ENCODE results near the gene TTC24. TPM values are rescaled to one million over a fixed set of nuclear protein-coding genes. Genes with fewer than 3 reads are reported as not detected.

Gene TTC24
- polyA plus RNA-seq, 3 donors = 0.14 to 0.31 TPM; not detected in 1

DNA sequence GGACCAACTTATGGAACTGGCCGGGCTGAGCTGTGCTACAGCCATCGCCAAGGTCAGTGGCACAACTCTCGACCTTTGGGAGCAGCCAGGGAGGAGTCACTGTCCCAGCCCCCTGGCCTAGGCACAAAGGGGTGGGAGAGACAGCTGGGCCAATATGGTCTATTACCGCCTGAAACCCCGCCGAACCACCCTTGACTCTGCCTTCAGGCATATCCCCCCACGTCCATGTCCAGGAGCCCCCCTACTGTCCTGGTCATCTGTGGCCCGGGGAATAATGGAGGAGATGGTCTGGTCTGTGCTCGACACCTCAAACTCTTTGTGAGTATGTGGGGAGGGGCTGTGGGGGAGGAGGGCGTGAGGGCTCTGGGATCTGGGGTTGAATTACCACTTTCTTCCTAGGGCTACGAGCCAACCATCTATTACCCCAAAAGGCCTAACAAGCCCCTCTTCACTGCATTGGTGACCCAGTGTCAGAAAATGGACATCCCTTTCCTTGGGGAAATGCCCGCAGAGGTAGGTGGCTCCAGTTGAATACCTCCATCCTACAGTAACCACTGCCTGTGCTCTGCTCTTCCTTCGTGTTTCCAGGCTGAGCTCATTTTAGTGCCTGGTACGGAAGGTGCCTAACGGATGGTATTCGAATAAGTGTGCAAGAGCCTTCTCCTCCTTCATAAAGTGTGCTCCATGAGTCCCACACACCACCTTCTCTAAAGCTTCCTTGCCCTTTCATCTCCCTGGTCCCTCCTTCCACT lies 12.8 kb downstream of the TTC24 start:
- Histone ChIP-seq H3K36me3 (replicated peaks in 1 of 2; ENCODE audit: control insufficient read depth in 1 of 2, insufficient read depth in 2 of 2, low read length in 2 of 2) (peaks cover 25 to 41% of the 10 kb centered on the region in 2 donors), H4K20me1 (ENCODE audit: insufficient read depth, low read length) (no peaks in the 10 kb centered on the region), H3K9me3 (replicated peaks in 1 of 2; ENCODE audit: control insufficient read depth in 1 of 2, insufficient read depth in 1 of 2, low read length in 2 of 2) (no peaks in the 10 kb centered on the region), H3K4me2 (replicated peaks; ENCODE audit: extremely low read depth, low read length, poor library complexity, severe bottlenecking) (peak overlapping the region; percentile 95), H3K27me3 (ENCODE audit: control insufficient read depth in 2 of 2, insufficient read depth in 2 of 2, low read length in 2 of 2) (no peaks in the 10 kb centered on the region), H3K4me3 (replicated peaks in 1 of 3; ENCODE audit: low read depth in 2 of 3, low read length in 3 of 3) (peak overlapping the region; percentile 63 to 88 (median 70)), H2AFZ (ENCODE audit: insufficient read depth, low read depth, low read length, poor library complexity, severe bottlenecking) (peak overlapping the region; percentile 97), H3K27ac (ENCODE audit: low read depth in 1 of 2, low read length in 2 of 2) (peak overlapping the region; percentile 0 to 84), H3K79me2 (ENCODE audit: insufficient read depth, low read length) (peaks cover 9% of the 10 kb centered on the region), H3K9ac (ENCODE audit: insufficient read depth, low read length, poor library complexity, severe bottlenecking) (peak overlapping the region; percentile 79), H3K4me1 (ENCODE audit: control insufficient read depth in 1 of 2, insufficient read depth in 2 of 2, low read length in 2 of 2) (peaks cover 14 to 20% of the 10 kb centered on the region in 2 donors)
- H3K36me3 Mint-ChIP-seq = peaks cover 33 to 35% of the 10 kb centered on the region in 2 donors
- peak overlapping the region; percentile 82 to 90 for H3K4me3 Mint-ChIP-seq
- H3K4me1 Mint-ChIP-seq = peaks cover 17% of the 10 kb centered on the region
- H3K27ac Mint-ChIP-seq = peak overlapping the region in 3 of 7 donors; percentile 11 to 84 (median 63)
- 67% methylated on average over 7 of the region's 16 CpGs for WGBS (ENCODE audit: insufficient coverage)
- peaks cover 0 to 2% (median 0%) of the 10 kb centered on the region in 3 donors for H3K27me3 Mint-ChIP-seq (ENCODE audit: low read depth in 3 of 3)
- no peaks in the 10 kb centered on the region for H3K9me3 Mint-ChIP-seq
- TF ChIP-seq, protein P1, sequence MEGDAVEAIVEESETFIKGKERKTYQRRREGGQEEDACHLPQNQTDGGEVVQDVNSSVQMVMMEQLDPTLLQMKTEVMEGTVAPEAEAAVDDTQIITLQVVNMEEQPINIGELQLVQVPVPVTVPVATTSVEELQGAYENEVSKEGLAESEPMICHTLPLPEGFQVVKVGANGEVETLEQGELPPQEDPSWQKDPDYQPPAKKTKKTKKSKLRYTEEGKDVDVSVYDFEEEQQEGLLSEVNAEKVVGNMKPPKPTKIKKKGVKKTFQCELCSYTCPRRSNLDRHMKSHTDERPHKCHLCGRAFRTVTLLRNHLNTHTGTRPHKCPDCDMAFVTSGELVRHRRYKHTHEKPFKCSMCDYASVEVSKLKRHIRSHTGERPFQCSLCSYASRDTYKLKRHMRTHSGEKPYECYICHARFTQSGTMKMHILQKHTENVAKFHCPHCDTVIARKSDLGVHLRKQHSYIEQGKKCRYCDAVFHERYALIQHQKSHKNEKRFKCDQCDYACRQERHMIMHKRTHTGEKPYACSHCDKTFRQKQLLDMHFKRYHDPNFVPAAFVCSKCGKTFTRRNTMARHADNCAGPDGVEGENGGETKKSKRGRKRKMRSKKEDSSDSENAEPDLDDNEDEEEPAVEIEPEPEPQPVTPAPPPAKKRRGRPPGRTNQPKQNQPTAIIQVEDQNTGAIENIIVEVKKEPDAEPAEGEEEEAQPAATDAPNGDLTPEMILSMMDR (IDR thresholded peaks at IDR 0.05) = no peak
- DNase-seq = no peak
- intact Hi-C loops (cut with micrococcal nuclease) = no loop called here

DNA sequence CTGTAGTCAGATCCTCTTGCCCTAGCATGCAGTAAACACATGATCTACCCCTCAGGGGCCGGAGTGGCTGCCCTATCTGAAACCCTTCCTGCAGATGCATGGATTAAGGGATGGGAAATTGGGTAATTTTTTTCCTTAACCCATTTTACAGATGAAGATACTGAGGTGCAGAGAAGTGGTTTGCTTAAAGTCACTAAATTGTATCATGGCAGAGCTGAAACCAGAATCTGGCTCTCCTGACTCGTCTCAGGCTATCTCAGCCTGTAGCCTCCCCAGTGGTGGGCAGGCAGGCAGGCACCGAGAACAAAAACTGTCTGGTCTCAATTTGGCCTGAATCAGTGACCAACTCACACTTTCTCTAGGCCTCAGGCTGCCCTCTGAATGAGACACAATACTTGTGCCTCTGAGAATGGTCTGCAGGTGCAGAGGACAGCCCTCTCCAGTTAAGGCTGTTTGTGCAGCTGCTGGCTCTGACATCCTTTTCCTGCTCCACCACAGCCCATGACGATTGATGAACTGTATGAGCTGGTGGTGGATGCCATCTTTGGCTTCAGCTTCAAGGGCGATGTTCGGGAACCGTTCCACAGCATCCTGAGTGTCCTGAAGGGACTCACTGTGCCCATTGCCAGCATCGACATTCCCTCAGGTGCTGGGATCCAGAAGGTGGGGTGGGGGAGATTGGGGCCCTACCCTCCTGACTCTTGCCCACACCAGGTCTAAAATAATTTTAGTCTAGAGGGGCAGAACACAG lies 13.6 kb downstream of the TTC24 start:
- H3K36me3 ChIP-seq (replicated peaks in 1 of 2; ENCODE audit: control insufficient read depth in 1 of 2, insufficient read depth in 2 of 2, low read length in 2 of 2) = peaks cover 33 to 49% of the 10 kb centered on the region in 2 donors
- Mint-ChIP-seq H3K27ac (no peak overlapping the region), H3K9me3 (no peaks in the 10 kb centered on the region), H3K36me3 (peaks cover 39 to 43% of the 10 kb centered on the region in 2 donors), H3K4me3 (no peak overlapping the region), H3K27me3 (ENCODE audit: low read depth in 3 of 3) (peaks cover 0 to 2% (median 0%) of the 10 kb centered on the region in 3 donors), H3K4me1 (peaks cover 17% of the 10 kb centered on the region)
- no peak overlapping the region for H3K27ac ChIP-seq (ENCODE audit: low read depth in 1 of 2, low read length in 2 of 2)
- no peaks in the 10 kb centered on the region for H3K27me3 ChIP-seq (ENCODE audit: control insufficient read depth in 2 of 2, insufficient read depth in 2 of 2, low read length in 2 of 2)
- H2AFZ ChIP-seq (ENCODE audit: insufficient read depth, low read depth, low read length, poor library complexity, severe bottlenecking) = no peak overlapping the region
- no peaks in the 10 kb centered on the region for H3K9me3 ChIP-seq (replicated peaks in 1 of 2; ENCODE audit: control insufficient read depth in 1 of 2, insufficient read depth in 1 of 2, low read length in 2 of 2)
- TF ChIP-seq, protein P1 (IDR thresholded peaks at IDR 0.05) = no peak
- no peak overlapping the region for H3K4me2 ChIP-seq (replicated peaks; ENCODE audit: extremely low read depth, low read length, poor library complexity, severe bottlenecking)
- no peak for DNase-seq
- WGBS (ENCODE audit: insufficient coverage) = 95% methylated on average over 2 of the region's 8 CpGs
- intact Hi-C loops (cut with micrococcal nuclease) = no loop called here
- H3K9ac ChIP-seq (ENCODE audit: insufficient read depth, low read length, poor library complexity, severe bottlenecking) = no peak overlapping the region
- peaks cover 9% of the 10 kb centered on the region for H3K79me2 ChIP-seq (ENCODE audit: insufficient read depth, low read length)
- H3K4me3 ChIP-seq (replicated peaks in 1 of 3; ENCODE audit: low read depth in 2 of 3, low read length in 3 of 3) = no peak overlapping the region
- H4K20me1 ChIP-seq (ENCODE audit: insufficient read depth, low read length) = no peaks in the 10 kb centered on the region
- peaks cover 14 to 20% of the 10 kb centered on the region in 2 donors for H3K4me1 ChIP-seq (ENCODE audit: control insufficient read depth in 1 of 2, insufficient read depth in 2 of 2, low read length in 2 of 2)
